Glutamatergic neuron (in vitro differentiated cells): ENCODE measurements around the gene PAPPA. TPM values are rescaled to one million over a fixed set of nuclear protein-coding genes. Genes with fewer than 3 reads are reported as not detected.

Source experiments
- DNase-seq: peaks from one replicate; pipeline ENCODE4 v3.0.0; 2022
- H3K27ac Mint-ChIP-seq: one replicate; pipeline ENCODE4 v1.8.0; 2020; ENCODE audit warnings: mild to moderate bottlenecking, mixed read lengths, inconsistent platforms; ENCODE audit not compliant: unreplicated experiment
- H3K27me3 Mint-ChIP-seq: one replicate; pipeline ENCODE4 v1.8.0; 2020; ENCODE audit warnings: mild to moderate bottlenecking, moderate library complexity, mixed read lengths, inconsistent platforms; ENCODE audit not compliant: unreplicated experiment
- H3K36me3 Mint-ChIP-seq: one replicate; pipeline ENCODE4 v1.8.0; 2020; ENCODE audit warnings: mild to moderate bottlenecking, mixed read lengths, inconsistent platforms; ENCODE audit not compliant: unreplicated experiment
- H3K4me1 Mint-ChIP-seq: one replicate; pipeline ENCODE4 v1.8.0; 2020; ENCODE audit warnings: mild to moderate bottlenecking, low read depth, mixed read lengths, inconsistent platforms; ENCODE audit not compliant: unreplicated experiment
- H3K4me3 Mint-ChIP-seq: one replicate; pipeline ENCODE4 v1.8.0; 2020; ENCODE audit warnings: mild to moderate bottlenecking, mixed read lengths, inconsistent platforms; ENCODE audit not compliant: unreplicated experiment
- H3K9me3 Mint-ChIP-seq: one replicate; pipeline ENCODE4 v1.8.0; 2020; ENCODE audit warnings: mild to moderate bottlenecking, moderate library complexity, mixed read lengths, inconsistent platforms; ENCODE audit not compliant: unreplicated experiment
- CTCF ChIP-seq: fragments of 200-600 bp; sonication (generic); IDR thresholded peaks from one replicate; pipeline ENCODE4 v1.5.0; 2021; ENCODE audit not compliant: partially characterized antibody, unreplicated experiment
- total RNA-seq: library from RNA; stranded (reverse); fragmentation: NEBNext Ultra II Directional; extraction: Animal tissue kit (Norgen Biotek cat#: 25700); gene quantifications from one replicate; pipeline ENCODE4 v1.2.1, GENCODE V29; 2021; ENCODE audit not compliant: unreplicated experiment

Gene PAPPA
- total RNA-seq, 1 donor from 2014 or later = 10.5 TPM

GRCh38 chr9:116416421-116416820 is 262.8 kb downstream of the PAPPA start:
- H3K4me3 Mint-ChIP-seq = no peak overlapping the region
- H3K9me3 Mint-ChIP-seq = peaks cover under 1% of the 10 kb centered on the region
- no peaks in the 10 kb centered on the region for H3K4me1 Mint-ChIP-seq
- H3K27ac Mint-ChIP-seq = no peak overlapping the region
- H3K27me3 Mint-ChIP-seq = peaks cover 3% of the 10 kb centered on the region
- H3K36me3 Mint-ChIP-seq = no peaks in the 10 kb centered on the region
- no peak for TF ChIP-seq CTCF
- no peak for DNase-seq

- Mint-ChIP-seq H3K27me3 (peaks cover 3% of the 10 kb centered on the region), H3K36me3 (no peaks in the 10 kb centered on the region), H3K9me3 (peaks cover 2% of the 10 kb centered on the region), H3K27ac (no peak overlapping the region), H3K4me1 (no peaks in the 10 kb centered on the region), H3K4me3 (no peak overlapping the region)
- DNase-seq = no peak
- TF ChIP-seq CTCF = no peak
Measured at GRCh38 chr9:116417464-116417863, 263.9 kb downstream of the PAPPA start.

GRCh38 chr9:116419181-116419580 is 265.6 kb downstream of the PAPPA start:
- Mint-ChIP-seq H3K36me3 (no peaks in the 10 kb centered on the region), H3K9me3 (peaks cover 2% of the 10 kb centered on the region), H3K4me1 (no peaks in the 10 kb centered on the region), H3K27ac (no peak overlapping the region), H3K27me3 (peaks cover 3% of the 10 kb centered on the region), H3K4me3 (no peak overlapping the region)
- no peak for TF ChIP-seq CTCF
- no peak for DNase-seq

- Mint-ChIP-seq H3K9me3 (peaks cover 2% of the 10 kb centered on the region), H3K36me3 (no peaks in the 10 kb centered on the region), H3K27me3 (peaks cover 3% of the 10 kb centered on the region), H3K27ac (no peak overlapping the region), H3K4me1 (no peaks in the 10 kb centered on the region), H3K4me3 (no peak overlapping the region)
- no peak for DNase-seq
- TF ChIP-seq CTCF = no peak
Measured at GRCh38 chr9:116420993-116421538, 267.5 kb downstream of the PAPPA start.

GRCh38 chr9:116422119-116422979 is 268.8 kb downstream of the PAPPA start:
- DNase-seq = no peak

More at GRCh38 chr9:116422119-116422979, 268.8 kb downstream of the PAPPA start:
- Mint-ChIP-seq H3K36me3 (no peaks in the 10 kb centered on the region), H3K4me3 (no peak overlapping the region), H3K4me1 (no peaks in the 10 kb centered on the region), H3K9me3 (peaks cover 2% of the 10 kb centered on the region), H3K27me3 (peaks cover 3% of the 10 kb centered on the region), H3K27ac (no peak overlapping the region)
- TF ChIP-seq CTCF = no peak
